ENCODE data around the gene C10orf67. TPM values are rescaled to one million over a fixed set of nuclear protein-coding genes. Genes with fewer than 3 reads are reported as not detected.

Gene C10orf67
- total and polyA plus RNA-seq, 2 of the 8 experiments (the other 6 are each of a cell fraction or from before 2014, with no cell fraction given): 0.05 to 0.11 TPM

DNA sequence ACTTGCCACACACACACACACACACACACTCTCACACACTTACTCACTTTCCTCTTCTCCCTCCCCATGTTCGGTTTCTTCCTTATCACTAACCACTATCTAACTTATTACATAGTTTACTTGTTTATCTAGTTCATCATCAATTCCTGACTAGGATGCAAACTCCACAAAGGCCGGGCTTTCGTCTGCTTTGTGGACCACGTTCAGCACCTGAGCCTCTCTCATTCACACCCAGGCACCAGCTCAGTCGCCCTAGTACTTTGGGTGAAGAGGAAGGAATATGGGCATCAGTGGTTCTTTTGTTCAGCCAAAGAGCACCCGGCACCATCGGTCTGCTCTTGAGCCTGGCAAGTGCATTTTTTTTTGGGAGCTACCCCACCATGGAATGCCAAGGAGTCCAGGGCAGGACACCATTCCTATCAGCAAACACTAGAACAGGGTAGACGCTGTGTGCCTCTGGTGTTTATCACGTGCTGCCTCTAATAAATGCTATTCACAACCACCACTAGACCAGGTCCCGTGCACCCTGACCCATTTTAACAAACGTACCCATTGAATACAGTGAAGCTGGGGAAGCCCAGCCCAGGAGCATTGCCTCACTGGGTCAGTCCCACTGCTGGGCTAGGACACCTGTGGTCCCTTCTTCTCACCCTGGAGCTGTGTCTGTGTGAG, 2.2 kb downstream of the C10orf67 start:
- CTCF ChIA-PET (ENCODE audit: partially characterized antibody): interaction anchor here (1.0 to 3.5 kb wide), 7 partner anchors 10 to 184 kb away, joined by 3 to 18 read pairs (median 3); no protein-coding TSS in a partner anchor
- H3K27ac ChIP-seq (ENCODE audit: low read depth, low read length): no peak overlapping the region
- TF ChIP-seq BACH1 (IDR thresholded peaks at IDR 0.05; ENCODE audit: low read length) (no peak), JUND (IDR thresholded peaks at IDR 0.05; ENCODE audit: low read length) (no peak), TBP (IDR thresholded peaks at IDR 0.05; ENCODE audit: low read depth, low read length) (no peak), JUN (IDR thresholded peaks at IDR 0.05; ENCODE audit: low read depth, low read length) (no peak), CBX5 (IDR thresholded peaks at IDR 0.05; ENCODE audit: low read depth, low read length) (no peak), RXRA (IDR thresholded peaks at IDR 0.05; ENCODE audit: insufficient read depth, low read depth, low read length) (no peak), KDM4A (IDR thresholded peaks at IDR 0.05; ENCODE audit: low read depth, low read length, severe bottlenecking) (no peak), SIRT6 (IDR thresholded peaks at IDR 0.05; ENCODE audit: low read length) (no peak), YY1 (IDR thresholded peaks at IDR 0.05; ENCODE audit: low read depth, low read length) (no peak)
- TF ChIP-seq, protein P1, sequence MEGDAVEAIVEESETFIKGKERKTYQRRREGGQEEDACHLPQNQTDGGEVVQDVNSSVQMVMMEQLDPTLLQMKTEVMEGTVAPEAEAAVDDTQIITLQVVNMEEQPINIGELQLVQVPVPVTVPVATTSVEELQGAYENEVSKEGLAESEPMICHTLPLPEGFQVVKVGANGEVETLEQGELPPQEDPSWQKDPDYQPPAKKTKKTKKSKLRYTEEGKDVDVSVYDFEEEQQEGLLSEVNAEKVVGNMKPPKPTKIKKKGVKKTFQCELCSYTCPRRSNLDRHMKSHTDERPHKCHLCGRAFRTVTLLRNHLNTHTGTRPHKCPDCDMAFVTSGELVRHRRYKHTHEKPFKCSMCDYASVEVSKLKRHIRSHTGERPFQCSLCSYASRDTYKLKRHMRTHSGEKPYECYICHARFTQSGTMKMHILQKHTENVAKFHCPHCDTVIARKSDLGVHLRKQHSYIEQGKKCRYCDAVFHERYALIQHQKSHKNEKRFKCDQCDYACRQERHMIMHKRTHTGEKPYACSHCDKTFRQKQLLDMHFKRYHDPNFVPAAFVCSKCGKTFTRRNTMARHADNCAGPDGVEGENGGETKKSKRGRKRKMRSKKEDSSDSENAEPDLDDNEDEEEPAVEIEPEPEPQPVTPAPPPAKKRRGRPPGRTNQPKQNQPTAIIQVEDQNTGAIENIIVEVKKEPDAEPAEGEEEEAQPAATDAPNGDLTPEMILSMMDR (IDR thresholded peaks at IDR 0.05; ENCODE audit: control extremely low read depth in 1 of 3, insufficient read depth in 1 of 3, low read depth in 1 of 3, low read length in 3 of 3): no peak

More for the DNA sequence above, 2.2 kb downstream of the C10orf67 start:
- no peaks in the 10 kb centered on the region for H3K79me1 ChIP-seq (ENCODE audit: low read depth, low read length)
- 0 out of 2 replicates have a peak overlapping the region, but pooled peaks have one; percentile 63 for H2BK15ac ChIP-seq (ENCODE audit: low read length)
- H2AK5ac ChIP-seq (ENCODE audit: low read depth, low read length): no peak overlapping the region
- DNase-seq (ENCODE audit: low read depth in 1 of 2, low spot score in 2 of 2) (no peak), FAIRE-seq (no peak)
- no peak overlapping the region for H4K8ac ChIP-seq (ENCODE audit: extremely low read depth, insufficient read depth, low read length)
- H3K23ac ChIP-seq (ENCODE audit: insufficient read length): no peak overlapping the region
- H2BK20ac ChIP-seq (ENCODE audit: low read length): no peak overlapping the region
- no peak overlapping the region for H2BK120ac ChIP-seq (replicated peaks; ENCODE audit: low read depth, low read length)
- no peak overlapping the region for H3K56ac ChIP-seq (replicated peaks; ENCODE audit: insufficient read length, low read depth, low read length)
- H3K18ac ChIP-seq (ENCODE audit: extremely low read depth, low read length): no peak overlapping the region
- H3K4me1 ChIP-seq (replicated peaks in 1 of 4; ENCODE audit: control insufficient read depth in 3 of 4, insufficient read depth in 4 of 4, low read length in 3 of 4): peaks cover 2 to 9% (median 4%) of the 10 kb centered on the region in 4 experiments; a peak in 4 of 7 replicates
- H2BK12ac ChIP-seq (ENCODE audit: low read depth, low read length): 0 out of 2 replicates have a peak overlapping the region, but pooled peaks have one; percentile 17
- peaks cover 3 to 15% (median 6%) of the 10 kb centered on the region in 4 experiments; a peak in 5 of 7 replicates for H3K27me3 ChIP-seq (replicated peaks in 1 of 4; ENCODE audit: control insufficient read depth in 3 of 4, extremely low read depth in 1 of 4, insufficient read depth in 3 of 4, low read length in 3 of 4)
- 87 to 100% methylated on average over 1 to 11 of the region's 11 CpGs for WGBS, 2 experiments (ENCODE audit: extremely low coverage in 1 of 2, insufficient coverage in 1 of 2, insufficient read length in 1 of 2, insufficient replicate concordance in 2 of 2, low coverage in 1 of 2, low lambda C conversion rate in 2 of 2, missing lambda C conversion rate in 1 of 2)
- H3K4ac ChIP-seq (replicated peaks; ENCODE audit: insufficient read length, low read depth, low read length): no peak overlapping the region
- H3K9me3 ChIP-seq (ENCODE audit: insufficient read depth in 2 of 2, low read depth in 1 of 2, low read length in 1 of 2): no peaks in the 10 kb centered on the region
- H3K79me2 ChIP-seq (ENCODE audit: control insufficient read depth in 1 of 2, insufficient read depth in 2 of 2, low read length in 2 of 2): no peaks in the 10 kb centered on the region
- no peak overlapping the region for H4K5ac ChIP-seq (ENCODE audit: insufficient read length, low read depth, low read length)
- no peak overlapping the region for H2AFZ ChIP-seq (ENCODE audit: low read length)
- H3K36me3 ChIP-seq (ENCODE audit: control insufficient read depth in 2 of 4, insufficient read depth in 4 of 4, low read length in 3 of 4): no peaks in the 10 kb centered on the region
- H4K20me1 ChIP-seq (replicated peaks in 1 of 2; ENCODE audit: control insufficient read depth in 1 of 2, insufficient read depth in 2 of 2, low read length in 2 of 2): no peaks in the 10 kb centered on the region
- H4K91ac ChIP-seq (replicated peaks; ENCODE audit: insufficient read length, low read length): no peak overlapping the region
- no peak overlapping the region for H3K14ac ChIP-seq (ENCODE audit: insufficient read length)
- no peak overlapping the region for H3K9ac ChIP-seq (replicated peaks in 1 of 4; ENCODE audit: extremely low read depth in 1 of 4, low read depth in 3 of 4, low read length in 3 of 4)
- no peak overlapping the region; a peak in 1 of 4 replicates for H3K4me2 ChIP-seq (ENCODE audit: insufficient read depth in 1 of 2, low read depth in 2 of 2, low read length in 2 of 2)
- H3K23me2 ChIP-seq (ENCODE audit: low read depth, low read length): peaks cover 7% of the 10 kb centered on the region
- no peak overlapping the region for H3K4me3 ChIP-seq (ENCODE audit: extremely low read depth in 1 of 4, insufficient read depth in 2 of 4, low read depth in 3 of 4, low read length in 4 of 4)
- no peak overlapping the region for H2BK5ac ChIP-seq (ENCODE audit: low read depth, low read length)
- POLR2A ChIA-PET (ENCODE audit: partially characterized antibody): no interaction called here

All from H1 (cell line).